GM12872 (cell line): Measurements from ENCODE around the gene JPH2.

Source experiments
- TF ChIP-seq, protein P1 (sequence below): IDR thresholded peaks from 3 replicates; pipeline ENCODE4 v1.5.1; 2011; ENCODE audit warnings: low read depth, mild to moderate bottlenecking, low read length, moderate library complexity; ENCODE audit not compliant: insufficient read depth

The JPH2 gene

DNA sequence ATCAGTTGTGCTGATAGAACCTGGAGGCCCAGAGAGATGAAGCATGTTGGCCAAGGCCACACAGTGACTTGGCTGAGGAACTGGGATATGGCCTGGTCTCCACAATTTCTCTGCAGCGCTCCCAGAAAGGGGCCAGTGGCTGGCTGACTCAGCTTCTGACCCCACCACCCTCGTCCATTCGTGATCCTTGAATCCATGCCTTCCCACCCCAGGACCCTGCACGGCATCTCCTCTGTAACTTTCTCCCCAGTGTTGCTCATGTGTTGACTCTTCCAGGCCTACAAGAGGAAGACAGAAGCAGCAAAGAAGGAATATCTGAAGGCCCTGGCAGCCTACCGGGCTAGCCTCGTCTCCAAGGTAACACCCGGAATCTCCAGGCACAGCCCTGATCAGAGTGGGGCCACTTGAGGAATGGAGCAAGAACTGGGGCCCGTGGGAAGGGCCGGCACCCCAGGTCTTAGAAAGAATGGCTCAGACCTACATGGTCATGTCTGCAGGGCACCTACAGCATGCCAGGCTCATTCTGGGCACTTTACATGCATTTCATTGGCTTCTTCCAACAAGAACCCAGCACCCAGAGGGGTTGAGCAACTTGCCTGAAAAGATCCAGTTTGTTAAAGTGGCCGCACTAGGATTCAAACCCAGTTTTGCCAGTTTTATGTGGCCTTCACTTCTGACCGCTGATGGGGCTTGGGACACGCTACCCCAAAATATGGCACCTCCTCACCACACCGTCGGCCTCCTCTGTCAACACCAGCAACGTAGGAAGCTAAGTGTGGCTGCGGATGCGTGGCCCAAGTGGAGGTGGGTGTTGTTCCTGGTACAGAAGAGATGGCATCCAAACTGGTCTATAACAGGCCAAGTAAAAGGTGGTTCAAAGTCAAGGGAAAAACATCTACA lies 122.2 kb downstream of the JPH2 start:
- TF ChIP-seq, protein P1, sequence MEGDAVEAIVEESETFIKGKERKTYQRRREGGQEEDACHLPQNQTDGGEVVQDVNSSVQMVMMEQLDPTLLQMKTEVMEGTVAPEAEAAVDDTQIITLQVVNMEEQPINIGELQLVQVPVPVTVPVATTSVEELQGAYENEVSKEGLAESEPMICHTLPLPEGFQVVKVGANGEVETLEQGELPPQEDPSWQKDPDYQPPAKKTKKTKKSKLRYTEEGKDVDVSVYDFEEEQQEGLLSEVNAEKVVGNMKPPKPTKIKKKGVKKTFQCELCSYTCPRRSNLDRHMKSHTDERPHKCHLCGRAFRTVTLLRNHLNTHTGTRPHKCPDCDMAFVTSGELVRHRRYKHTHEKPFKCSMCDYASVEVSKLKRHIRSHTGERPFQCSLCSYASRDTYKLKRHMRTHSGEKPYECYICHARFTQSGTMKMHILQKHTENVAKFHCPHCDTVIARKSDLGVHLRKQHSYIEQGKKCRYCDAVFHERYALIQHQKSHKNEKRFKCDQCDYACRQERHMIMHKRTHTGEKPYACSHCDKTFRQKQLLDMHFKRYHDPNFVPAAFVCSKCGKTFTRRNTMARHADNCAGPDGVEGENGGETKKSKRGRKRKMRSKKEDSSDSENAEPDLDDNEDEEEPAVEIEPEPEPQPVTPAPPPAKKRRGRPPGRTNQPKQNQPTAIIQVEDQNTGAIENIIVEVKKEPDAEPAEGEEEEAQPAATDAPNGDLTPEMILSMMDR = no peak
